Measurements from ENCODE around the gene INPP4B. TPM values are rescaled to one million over a fixed set of nuclear protein-coding genes. Genes with fewer than 3 reads are reported as not detected.

The INPP4B gene
- total RNA-seq, 1 experiment from 2014 or later: 17.6 TPM

DNA sequence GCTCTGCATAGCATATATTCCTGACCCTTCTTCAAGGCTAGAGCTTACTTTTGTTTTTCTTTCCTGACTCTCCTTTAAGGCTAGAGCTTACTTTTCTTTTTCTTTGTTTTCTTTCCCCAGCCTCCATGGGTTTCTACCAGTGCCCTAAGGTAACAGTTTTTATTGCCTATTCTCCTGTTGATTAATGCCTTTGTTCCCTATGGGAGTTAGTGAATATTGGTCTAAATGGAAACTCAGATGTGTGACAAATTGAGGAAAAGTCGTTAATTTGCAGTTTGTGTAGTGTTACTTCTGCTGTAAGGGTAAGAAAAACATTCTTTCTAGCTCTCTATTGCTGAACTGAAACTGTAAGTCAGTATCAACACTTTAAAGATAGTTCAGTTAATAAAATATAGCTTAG, 851.0 kb downstream of the INPP4B start:
- ChIA-PET POLR2A (no interaction called here), CTCF (interaction anchor here (0.8 kb wide), 1 partner anchor 9 kb away, joined by 5 read pairs; no protein-coding TSS in a partner anchor)
- intact Hi-C loops (cut with micrococcal nuclease): no loop called here
- H3K4me1 Mint-ChIP-seq (ENCODE audit: insufficient read depth, unreplicated experiment): no peaks in the 10 kb centered on the region
- no peak overlapping the region for H3K27ac Mint-ChIP-seq (ENCODE audit: low read depth, unreplicated experiment)
- H3K4me3 Mint-ChIP-seq (ENCODE audit: unreplicated experiment): no peak overlapping the region
- no peaks in the 10 kb centered on the region for H3K36me3 Mint-ChIP-seq (ENCODE audit: insufficient read depth, unreplicated experiment)
- H3K27me3 Mint-ChIP-seq (ENCODE audit: insufficient read depth, unreplicated experiment): no peaks in the 10 kb centered on the region
- BruUV-seq (replicated peaks): no TSS peak
- DNase-seq (ENCODE audit: unreplicated experiment): no peak
- TF ChIP-seq, protein P1, sequence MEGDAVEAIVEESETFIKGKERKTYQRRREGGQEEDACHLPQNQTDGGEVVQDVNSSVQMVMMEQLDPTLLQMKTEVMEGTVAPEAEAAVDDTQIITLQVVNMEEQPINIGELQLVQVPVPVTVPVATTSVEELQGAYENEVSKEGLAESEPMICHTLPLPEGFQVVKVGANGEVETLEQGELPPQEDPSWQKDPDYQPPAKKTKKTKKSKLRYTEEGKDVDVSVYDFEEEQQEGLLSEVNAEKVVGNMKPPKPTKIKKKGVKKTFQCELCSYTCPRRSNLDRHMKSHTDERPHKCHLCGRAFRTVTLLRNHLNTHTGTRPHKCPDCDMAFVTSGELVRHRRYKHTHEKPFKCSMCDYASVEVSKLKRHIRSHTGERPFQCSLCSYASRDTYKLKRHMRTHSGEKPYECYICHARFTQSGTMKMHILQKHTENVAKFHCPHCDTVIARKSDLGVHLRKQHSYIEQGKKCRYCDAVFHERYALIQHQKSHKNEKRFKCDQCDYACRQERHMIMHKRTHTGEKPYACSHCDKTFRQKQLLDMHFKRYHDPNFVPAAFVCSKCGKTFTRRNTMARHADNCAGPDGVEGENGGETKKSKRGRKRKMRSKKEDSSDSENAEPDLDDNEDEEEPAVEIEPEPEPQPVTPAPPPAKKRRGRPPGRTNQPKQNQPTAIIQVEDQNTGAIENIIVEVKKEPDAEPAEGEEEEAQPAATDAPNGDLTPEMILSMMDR (IDR thresholded peaks at IDR 0.05; ENCODE audit: unreplicated experiment): no peak
- H3K9me3 Mint-ChIP-seq (ENCODE audit: unreplicated experiment): peaks cover 8% of the 10 kb centered on the region

DNA sequence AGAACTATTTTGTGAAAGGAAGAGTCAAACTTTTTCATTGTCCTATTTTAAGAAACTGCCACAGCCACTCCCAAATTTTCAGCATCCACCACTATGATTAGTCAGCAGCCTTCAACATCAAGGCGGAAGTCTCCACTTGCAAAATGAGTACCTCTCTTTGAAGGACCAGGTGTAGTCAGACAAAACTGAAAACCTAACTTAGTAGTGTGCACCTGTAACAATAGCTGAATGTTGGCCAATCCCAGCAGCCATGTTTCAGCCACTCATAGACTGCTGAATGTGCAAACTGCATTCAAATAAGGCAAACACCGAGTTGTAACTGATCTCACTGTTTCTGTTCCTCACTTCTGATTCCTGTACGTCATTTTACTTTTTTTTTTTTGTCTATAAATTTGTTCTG, 868.7 kb downstream of the INPP4B start:
- BruUV-seq (replicated peaks): no TSS peak
- Mint-ChIP-seq H3K27me3 (ENCODE audit: insufficient read depth, unreplicated experiment) (no peaks in the 10 kb centered on the region), H3K9me3 (ENCODE audit: unreplicated experiment) (no peaks in the 10 kb centered on the region), H3K36me3 (ENCODE audit: insufficient read depth, unreplicated experiment) (no peaks in the 10 kb centered on the region), H3K4me1 (ENCODE audit: insufficient read depth, unreplicated experiment) (no peaks in the 10 kb centered on the region), H3K27ac (ENCODE audit: low read depth, unreplicated experiment) (no peak overlapping the region), H3K4me3 (ENCODE audit: unreplicated experiment) (no peak overlapping the region)
- TF ChIP-seq, protein P1 (IDR thresholded peaks at IDR 0.05; ENCODE audit: unreplicated experiment): no peak
- POLR2A ChIA-PET: no interaction called here
- intact Hi-C loops (cut with micrococcal nuclease): no loop called here
- CTCF ChIA-PET: interaction anchor here (0.7 kb wide), 1 partner anchor 790 kb away, joined by 4 read pairs; no protein-coding TSS in a partner anchor
- peak; percentile 14 for DNase-seq (ENCODE audit: unreplicated experiment)
